AG04449 (cell line): Measurements from ENCODE around the gene STAG1.
"Not testable (repeated sequence)": the region's sequence is repeated elsewhere in the genome, so short reads cannot be mapped to it uniquely, and the experiment has no call there.

Source experiments
- CTCF ChIA-PET: fragments of 350-600 bp; formaldehyde crosslinking; extraction: SDS; loops from one replicate; lab custom pipeline; 2021; ENCODE audit warnings: antibody characterized with exemption; lab: Yijun Ruan, JAX
- POLR2A ChIA-PET: fragments of 400-600, 350-600 bp; formaldehyde crosslinking; extraction: SDS; loops from one replicate; lab custom pipeline; 2020; ENCODE audit warnings: antibody characterized with exemption, inconsistent platforms; lab: Yijun Ruan, JAX
- DNase-seq: peaks from one replicate; pipeline ENCODE4 v3.0.0-alpha.2; 2010; ENCODE audit warnings: low read depth, low spot score
- H3K4me3 ChIP-seq: 2 replicates; pipeline ENCODE4 v1.5.1; 2011; ENCODE audit warnings: low read depth, mild to moderate bottlenecking, control low read depth, low read length
- CTCF ChIP-seq: IDR thresholded peaks from one replicate; pipeline ENCODE4 v1.5.1; 2011; ENCODE audit warnings: mild to moderate bottlenecking, moderate library complexity, low read length, control low read depth, inconsistent platforms; ENCODE audit not compliant: insufficient read depth; ENCODE audit errors: missing control alignments

Gene STAG1

DNA sequence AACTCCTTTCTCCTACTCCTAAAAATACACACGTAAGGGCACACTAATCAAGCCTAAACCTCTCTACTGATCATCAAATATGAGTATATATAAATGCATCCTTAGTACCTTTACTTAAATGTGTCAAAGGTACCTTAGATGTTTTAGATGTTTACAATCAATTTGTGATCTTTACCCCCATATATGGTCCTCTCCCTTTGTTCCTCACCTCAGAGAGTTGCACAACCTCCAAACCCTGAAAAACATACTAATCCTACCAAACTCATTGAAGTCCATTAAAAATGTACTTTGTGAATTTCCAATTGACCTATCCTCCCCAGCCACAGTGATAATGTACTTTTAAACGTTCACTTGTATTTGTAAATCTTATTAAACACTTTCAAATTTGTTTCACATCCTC, 249.1 kb downstream of the STAG1 start:
- no peak for DNase-seq
- POLR2A ChIA-PET: no interaction called here
- H3K4me3 ChIP-seq: no peak overlapping the region
- TF ChIP-seq CTCF: no peak
- CTCF ChIA-PET: no interaction called here

- ChIA-PET POLR2A (interaction anchor here (0.6 kb wide), 1 partner anchor 51 kb away, joined by 3 read pairs; no protein-coding TSS in a partner anchor), CTCF (no interaction called here)
- no peak for TF ChIP-seq CTCF
- DNase-seq: no peak
- H3K4me3 ChIP-seq: no peak overlapping the region
These were observed 253.2 kb downstream of the STAG1 start for GRCh38 chr3:136498919-136499447.

GRCh38 chr3:136495213-136495612, 257.0 kb downstream of the STAG1 start:
- TF ChIP-seq CTCF: no peak
- DNase-seq: no peak
- ChIA-PET CTCF (no interaction called here), POLR2A (no interaction called here)
- H3K4me3 ChIP-seq: no peak overlapping the region

GRCh38 chr3:136490646-136491405, 261.4 kb downstream of the STAG1 start:
- TF ChIP-seq CTCF: no peak
- ChIA-PET POLR2A (no interaction called here), CTCF (no interaction called here)
- no peak overlapping the region for H3K4me3 ChIP-seq
- no peak for DNase-seq

DNA sequence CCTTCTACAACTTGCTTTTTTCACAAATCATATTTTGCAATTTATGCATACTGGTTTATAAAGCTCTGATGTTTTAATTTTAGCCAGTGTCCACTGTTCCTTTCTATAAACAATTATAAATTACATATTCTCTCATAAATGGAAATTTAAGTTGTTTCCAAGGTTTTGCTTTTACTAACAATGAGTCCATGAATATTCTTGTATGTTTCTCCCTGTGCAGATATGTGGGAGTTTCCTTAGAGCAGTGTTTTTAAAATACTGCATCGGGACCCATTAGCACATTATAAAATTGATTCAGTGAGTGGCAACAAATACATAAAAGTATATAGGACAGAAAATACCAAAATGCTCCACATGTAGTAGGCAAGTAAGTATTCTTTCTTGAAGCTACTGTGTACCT, 266.4 kb downstream of the STAG1 start:
- ChIA-PET POLR2A (no interaction called here), CTCF (interaction anchor here (1.1 to 1.3 kb wide), 2 partner anchors 22 to 266 kb away, joined by 3 to 5 read pairs; partner anchors contain the start of gene STAG1)
- TF ChIP-seq CTCF: no peak
- DNase-seq: no peak
- no peak overlapping the region for H3K4me3 ChIP-seq

GRCh38 chr3:136476280-136476679, 275.9 kb downstream of the STAG1 start:
- TF ChIP-seq CTCF: no peak
- POLR2A ChIA-PET: no interaction called here
- CTCF ChIA-PET: interaction anchor here (1.2 kb wide), 1 partner anchor 402 kb away, joined by 3 read pairs; no protein-coding TSS in a partner anchor
- DNase-seq: no peak
- no peak overlapping the region for H3K4me3 ChIP-seq

DNA sequence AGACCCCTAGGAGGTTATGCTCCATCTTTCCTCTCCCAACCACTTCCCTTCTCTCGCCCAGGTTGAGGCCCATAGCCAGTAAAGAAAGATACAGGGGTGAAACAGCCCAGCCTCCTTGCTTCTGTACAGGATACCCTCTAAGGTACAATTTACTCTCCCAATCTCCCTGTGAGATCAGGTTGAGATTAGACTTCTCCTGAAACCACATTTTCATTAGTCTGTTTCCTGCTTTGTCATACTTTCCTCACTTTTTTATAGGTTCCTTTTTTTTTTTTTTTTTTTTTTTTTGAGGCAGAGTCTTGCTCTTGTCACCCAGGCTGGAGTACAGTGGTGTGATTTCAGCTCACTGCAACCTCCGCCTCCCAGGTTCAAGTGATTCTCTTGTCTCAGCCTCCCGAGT, 277.3 kb downstream of the STAG1 start:
- H3K4me3 ChIP-seq, CTCF ChIA-PET, DNase-seq, POLR2A ChIA-PET: not testable (repeated sequence)
